Left cardiac atrium (tissue), 4 donors: ENCODE data around the gene SF1. TPM values are rescaled to one million over a fixed set of nuclear protein-coding genes. Genes with fewer than 3 reads are reported as not detected.

Source experiments
- ATAC-seq, 2 donors: fragments of 200-7000 bp; cut with Tn5 transposase; one replicate each; pipeline ENCODE4 v1.9.1; 2020; ENCODE audit warnings: mild to moderate bottlenecking in 2 of 2, moderate library complexity in 2 of 2
- DNase-seq: peaks from one replicate; pipeline ENCODE4 v3.0.0-alpha.2; 2020
- intact Hi-C, 2 donors: fragments of 100-400 bp; cut with DNase I; formaldehyde crosslinking; loops; one replicate each; pipeline versions ENCODE4 v1.14.1 to v1.15.1; 2022 to 2023
- total RNA-seq, 2 donors: library from RNA; stranded (reverse); fragmentation: NEBNext Ultra II Directional; extraction: Animal tissue kit (Norgen Biotek cat#: 25700); gene quantifications; one replicate each; pipeline ENCODE4 v1.2.1, GENCODE V29; 2021
- donor health status: DM: no; HTN: yes; CAD: no.
- donor health status: DM: no; HTN: yes; CAD: no; lungs with severe emphysema.
- donor health status: DM: yes; HTN: yes; CAD: no.
- donor health status: Dilated cardiomyopathy.

Gene SF1
- total RNA-seq, 2 donors from 2014 or later, result 154 to 208 TPM

- ATAC-seq (no peak), DNase-seq (no peak)
- intact Hi-C loops, result no loop called here
These were observed 12.3 kb downstream of the SF1 start for GRCh38 chr11:64765851-64766665.

GRCh38 chr11:64765291-64765850 is 13.0 kb downstream of the SF1 start:
- no peak for ATAC-seq
- intact Hi-C loops, result no loop called here
- peak; percentile 26 for DNase-seq

GRCh38 chr11:64764753-64765152 is 13.6 kb downstream of the SF1 start:
- intact Hi-C loops, result no loop called here

GRCh38 chr11:64764040-64764611 is 14.2 kb downstream of the SF1 start:
- intact Hi-C loops, result no loop called here

More at GRCh38 chr11:64764753-64765152, 13.6 kb downstream of the SF1 start:
- DNase-seq, result peak; percentile 11
- ATAC-seq, result no peak

GRCh38 chr11:64763526-64764039 is 14.8 kb downstream of the SF1 start:
- ATAC-seq (peak in 1 of 2 donors; percentile 6), DNase-seq (peak; percentile 25)
- intact Hi-C loops, result no loop called here

More at GRCh38 chr11:64764040-64764611, 14.2 kb downstream of the SF1 start:
- no peak for ATAC-seq
- no peak for DNase-seq

GRCh38 chr11:64762674-64763525 is 15.4 kb downstream of the SF1 start:
- DNase-seq, result peak; percentile 25
- intact Hi-C loops, result no loop called here
- peak in 1 of 2 donors; percentile 10 for ATAC-seq

GRCh38 chr11:64762277-64762673 is 16.1 kb downstream of the SF1 start:
- no peak for ATAC-seq
- DNase-seq, result no peak
- intact Hi-C loops, result no loop called here

GRCh38 chr11:64760759-64761420 is 17.5 kb downstream of the SF1 start:
- no peak for ATAC-seq
- no peak for DNase-seq
- intact Hi-C loops, result no loop called here

GRCh38 chr11:64759722-64760719 is 18.3 kb downstream of the SF1 start, which contains the start of gene PYGM:
TSS of gene PYGM (minus strand) at chr11:64759974. CDS start at chr11:64759898, 76 bp downstream.
- ATAC-seq, result peak; percentile 83 to 88
- intact Hi-C loops, result no loop called here

GRCh38 chr11:64759131-64759721 is 19.1 kb downstream of the SF1 start:
- intact Hi-C loops, result no loop called here
- ATAC-seq, result peak; percentile 5
- no peak for DNase-seq

More at GRCh38 chr11:64759722-64760719, 18.3 kb downstream of the SF1 start, which contains the start of gene PYGM:
- peak; percentile 83 for DNase-seq

GRCh38 chr11:64758330-64759079 is 19.8 kb downstream of the SF1 start:
- intact Hi-C loops, result no loop called here
- ATAC-seq, result no peak
- DNase-seq, result no peak

GRCh38 chr11:64757549-64758329 is 20.6 kb downstream of the SF1 start:
- peak; percentile 19 for DNase-seq
- intact Hi-C loops, result no loop called here
- ATAC-seq, result no peak

GRCh38 chr11:64755681-64756361 is 22.5 kb downstream of the SF1 start:
- ATAC-seq, result no peak
- DNase-seq, result peak; percentile 11
- intact Hi-C loops, result no loop called here

GRCh38 chr11:64754919-64755662 is 23.3 kb downstream of the SF1 start:
- intact Hi-C loops, result no loop called here
- peak; percentile 17 for DNase-seq
- no peak for ATAC-seq
